NCI-H187 (cell line): ENCODE measurements around the gene CTSZ.
"Not testable (repeated sequence)": the region's sequence is repeated elsewhere in the genome, so short reads cannot be mapped to it uniquely, and the experiment has no call there.

ENCODE experiments used
- DNase-seq, 2 experiments: peaks; one replicate each; lab custom pipeline; 2025; lab: John Stamatoyannopoulos, UW

The CTSZ gene

DNA sequence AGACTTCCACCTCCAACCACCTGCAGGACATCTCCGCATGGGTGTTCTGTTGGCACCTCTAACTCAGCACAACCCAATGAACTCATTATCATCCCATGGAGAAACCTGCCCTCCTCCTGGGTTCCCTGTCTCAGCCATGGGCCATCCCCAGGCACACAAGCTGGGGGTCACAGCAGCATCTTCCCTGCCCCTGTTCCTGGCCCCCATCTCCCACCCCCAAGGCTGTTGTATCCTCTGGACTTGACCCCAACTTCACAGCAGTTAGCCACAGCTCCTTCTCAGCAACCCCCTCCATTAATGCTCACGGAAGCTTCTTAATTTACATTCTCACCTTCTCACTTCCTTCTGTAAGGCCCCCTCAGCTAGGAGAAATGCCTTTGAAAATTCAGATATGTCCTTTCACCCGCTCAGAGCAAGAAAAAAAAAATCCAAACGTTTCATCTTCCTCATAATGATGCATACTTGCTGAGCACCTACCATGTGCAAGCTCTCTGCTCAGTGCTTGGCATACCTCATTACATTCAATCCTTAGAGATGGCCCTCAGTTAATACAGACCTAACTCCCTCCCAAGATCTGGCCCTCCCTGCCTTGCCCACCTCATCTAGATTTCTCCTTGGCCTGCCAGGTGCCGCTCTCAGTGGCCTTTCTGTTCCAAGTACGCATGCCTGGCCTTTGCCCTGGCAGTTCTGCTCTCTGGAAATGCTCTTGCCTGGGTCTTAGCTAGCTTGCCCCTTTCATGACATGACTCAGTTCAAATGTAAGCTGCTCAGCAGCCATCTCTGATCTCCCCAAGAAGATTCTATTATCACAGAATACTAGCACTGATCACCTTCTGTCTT is 28.5 kb downstream of the CTSZ start:
- no peak for DNase-seq

DNA sequence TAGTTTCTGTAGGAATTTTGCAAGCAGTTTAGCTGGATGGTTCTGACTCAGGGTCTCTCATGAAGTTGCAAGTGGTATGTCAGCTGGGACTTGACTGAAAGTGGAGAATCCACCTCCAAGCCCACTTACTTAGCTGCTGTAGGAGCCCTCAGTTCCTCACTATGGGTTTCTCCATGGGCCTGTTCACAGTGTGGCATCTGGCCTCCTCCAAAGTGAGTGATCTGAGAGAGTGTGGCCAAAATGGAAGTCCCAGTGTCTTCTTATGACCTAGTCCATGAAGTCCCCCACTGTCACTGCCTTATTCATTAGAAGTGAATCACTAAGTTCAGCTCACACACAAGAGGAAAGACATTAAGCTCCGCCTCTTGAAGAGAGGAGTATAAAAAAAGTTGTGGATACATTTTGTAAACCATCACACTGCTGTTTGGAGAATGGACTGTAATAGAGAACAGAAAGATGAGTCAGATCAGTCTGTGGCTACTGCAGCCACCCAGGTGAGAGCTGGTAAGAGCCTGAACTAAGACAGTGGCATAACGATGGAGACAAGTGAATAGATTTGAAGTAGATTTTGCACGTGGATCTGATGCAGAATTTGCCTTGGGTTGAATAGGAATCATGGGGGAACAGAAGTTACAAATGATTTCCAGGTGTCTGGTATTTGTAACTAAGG is 30.9 kb downstream of the CTSZ start:
- no peak for DNase-seq

DNA sequence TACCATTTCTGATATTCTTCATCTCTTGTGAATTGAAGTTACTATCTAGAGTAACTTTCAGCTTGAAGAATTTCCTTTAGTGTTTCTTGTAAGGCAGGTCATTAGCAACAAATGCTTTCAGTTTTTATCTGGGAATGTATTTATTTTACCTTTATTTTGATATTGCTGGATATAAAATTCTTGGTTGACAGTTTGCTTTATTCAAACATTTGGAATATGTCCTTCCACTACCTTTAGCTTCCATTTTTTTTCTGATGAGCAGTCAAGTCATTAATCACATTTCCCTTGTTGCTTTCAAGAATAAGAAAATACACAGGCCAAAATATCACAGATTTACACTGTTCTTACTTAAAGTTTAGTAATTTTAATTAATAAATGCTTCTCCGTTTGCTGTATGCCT is 31.7 kb downstream of the CTSZ start:
- DNase-seq: no peak

DNA sequence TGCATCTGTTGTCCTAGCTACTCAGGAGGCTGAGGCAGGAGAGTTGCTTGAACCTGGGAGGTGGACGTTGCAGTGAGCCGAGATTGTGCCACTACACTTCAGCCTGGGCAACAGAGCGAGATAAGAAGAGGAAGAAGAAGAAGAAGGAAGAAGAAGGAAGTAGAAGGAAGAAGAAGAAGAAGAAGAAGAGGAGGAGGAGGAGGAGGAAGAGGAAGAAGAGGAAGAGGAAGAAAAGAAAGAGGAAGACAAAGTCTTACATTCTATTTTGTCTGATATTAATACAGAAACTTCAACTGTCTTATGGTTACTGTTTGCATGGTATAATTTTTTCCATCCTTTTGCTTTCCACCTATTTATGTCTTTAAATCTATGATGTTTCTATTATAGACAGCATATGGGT is 33.2 kb downstream of the CTSZ start:
- no peak for DNase-seq

DNA sequence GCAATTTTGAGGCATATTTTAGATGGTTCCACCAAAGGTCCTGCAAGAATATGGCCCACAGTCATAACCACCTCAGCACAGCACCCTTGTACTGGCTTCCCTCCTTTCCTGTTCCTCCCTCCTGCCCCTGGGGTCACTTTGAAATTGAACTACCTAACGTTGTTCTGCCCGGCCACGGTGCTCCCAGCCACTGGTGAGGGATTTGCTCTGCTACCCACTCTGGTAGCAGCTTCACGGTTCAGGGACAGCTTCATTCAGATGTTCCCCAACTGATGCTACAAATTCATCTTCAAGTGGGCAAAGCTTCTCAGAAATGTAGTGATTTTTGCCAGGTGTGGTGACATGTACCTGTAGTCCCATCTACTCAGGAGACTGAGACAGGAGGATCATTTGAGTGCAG is 33.9 kb downstream of the CTSZ start:
- no peak for DNase-seq

DNA sequence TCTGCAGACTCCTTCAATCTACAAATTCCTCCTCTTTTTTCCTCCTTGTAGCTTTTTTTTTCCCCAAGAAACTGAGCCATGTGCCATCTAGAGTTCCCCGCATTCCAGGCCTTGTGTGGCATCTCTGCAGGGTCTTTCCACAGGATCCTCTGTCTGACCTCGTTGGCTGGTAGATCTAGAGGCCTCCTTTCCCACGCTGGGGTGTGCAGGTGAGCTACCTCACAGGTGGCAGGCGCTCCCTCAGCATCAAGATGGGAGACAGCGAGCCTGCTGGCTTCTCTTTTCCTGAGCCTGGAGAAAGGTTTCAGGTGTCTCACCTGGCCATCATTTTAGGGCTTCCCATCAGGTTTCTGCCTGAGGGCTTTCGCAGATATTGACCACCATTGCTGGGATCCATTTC is 35.6 kb downstream of the CTSZ start:
- no peak for DNase-seq

DNA sequence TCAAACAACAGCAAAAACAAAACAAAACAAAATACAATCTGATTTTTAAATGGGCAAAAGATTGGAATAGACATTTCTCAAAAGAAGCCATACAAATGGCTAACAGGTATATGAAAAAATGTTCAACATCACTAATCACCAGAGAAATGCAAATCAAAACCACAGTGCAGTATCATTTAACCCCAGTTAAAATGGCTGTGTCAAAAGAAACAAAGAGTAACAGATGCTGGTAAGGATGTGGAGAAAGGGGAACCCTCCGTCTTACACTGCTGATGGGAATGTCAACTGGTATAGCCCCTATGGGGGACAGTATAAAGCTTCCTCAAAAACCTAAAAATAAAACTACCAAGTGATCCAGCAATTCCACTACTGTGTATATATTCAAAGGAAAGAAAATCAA is 36.9 kb downstream of the CTSZ start:
- no peak for DNase-seq

DNA sequence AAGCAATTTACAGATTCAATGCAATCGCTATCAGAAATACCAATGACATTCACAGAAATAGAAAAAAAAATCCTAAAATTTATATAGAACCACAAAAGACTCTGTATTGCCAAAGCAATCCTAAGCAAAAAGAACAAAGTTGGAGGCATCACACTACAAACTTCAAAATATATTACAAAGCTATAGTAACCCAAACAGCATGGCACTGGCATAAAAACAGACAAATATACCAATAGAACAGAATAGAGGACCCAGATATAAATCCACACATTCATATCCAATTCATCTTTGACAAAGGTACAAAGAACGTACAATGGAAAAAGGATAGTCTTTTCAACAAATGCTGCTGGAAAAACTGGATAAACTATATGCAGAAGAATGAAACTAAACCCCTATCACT is 37.6 kb downstream of the CTSZ start:
- no peak for DNase-seq

DNA sequence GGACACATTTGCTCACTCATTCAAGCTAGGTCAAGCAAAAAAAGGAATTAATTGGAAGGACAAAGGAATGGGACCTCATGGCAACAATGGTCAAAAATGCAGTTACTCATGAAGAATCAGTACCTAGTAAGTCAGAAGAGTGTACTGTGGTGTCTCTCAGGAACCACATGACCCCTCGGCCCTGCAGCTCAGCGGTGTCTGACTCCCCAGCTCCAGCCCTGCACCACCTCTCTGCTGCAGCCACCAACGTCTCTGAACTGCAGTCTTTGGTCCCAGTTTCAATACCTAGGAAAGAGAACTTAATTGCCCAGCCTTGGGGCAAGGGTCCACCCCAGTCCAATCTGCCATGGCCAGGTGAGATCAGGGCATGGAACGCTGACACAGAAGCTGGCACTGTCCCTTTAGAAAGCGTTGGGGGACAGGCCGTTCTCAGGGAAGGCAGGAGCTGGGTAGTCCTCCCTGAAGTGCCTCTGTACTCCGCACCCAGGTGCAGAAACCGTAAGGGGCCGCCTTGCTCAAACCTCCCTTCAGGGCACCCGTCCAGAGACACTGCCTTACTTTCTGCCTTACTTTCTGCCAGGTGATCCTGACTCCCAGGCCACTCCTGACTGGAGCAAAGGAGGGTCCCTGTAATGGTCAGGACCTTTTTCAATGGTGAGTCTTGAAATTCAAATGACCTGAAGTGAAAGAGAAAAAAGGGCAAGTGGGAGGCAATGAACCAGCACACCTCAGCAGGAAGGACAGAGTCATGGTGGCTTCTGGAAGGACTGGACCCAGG is 39.2 kb downstream of the CTSZ start:
- no peak for DNase-seq

DNA sequence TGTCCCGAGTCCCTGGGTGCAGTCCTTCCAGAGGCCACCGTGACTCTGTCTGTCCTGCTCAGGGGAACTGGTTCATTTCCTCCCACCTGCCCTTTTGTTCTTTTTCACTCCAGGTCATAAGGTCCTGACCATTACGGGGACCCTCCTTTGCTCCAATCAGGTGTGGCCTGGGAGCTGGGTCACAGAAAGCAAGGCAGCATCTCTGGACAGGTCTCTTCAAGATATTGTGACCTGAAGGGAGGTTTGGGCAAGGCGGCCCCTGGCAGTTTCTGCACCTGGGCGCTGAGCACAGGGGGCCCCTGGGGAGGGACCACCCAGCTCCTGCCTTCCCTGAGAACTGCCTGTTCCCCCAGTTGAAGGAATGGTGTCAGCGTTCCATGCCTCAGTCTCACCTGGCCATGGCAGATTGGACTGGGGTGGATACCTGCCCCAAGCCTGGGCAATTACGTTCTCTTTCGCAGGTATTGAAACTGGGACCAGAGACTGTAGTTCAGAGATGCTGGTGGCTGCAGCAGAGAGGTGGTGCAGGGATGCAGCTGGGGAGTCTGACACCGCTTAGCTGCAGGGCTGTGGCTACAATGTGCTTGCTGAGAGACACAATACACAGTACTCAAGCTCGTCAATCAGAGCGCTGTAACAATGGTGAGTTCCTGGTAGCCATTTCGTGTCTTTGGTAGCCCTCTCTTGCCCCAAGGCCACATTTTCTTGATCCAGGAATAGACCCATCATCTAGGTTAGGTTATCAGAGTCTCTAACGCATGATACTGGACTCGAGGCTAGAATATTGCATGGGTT is 41.6 kb downstream of the CTSZ start:
- no peak for DNase-seq

DNA sequence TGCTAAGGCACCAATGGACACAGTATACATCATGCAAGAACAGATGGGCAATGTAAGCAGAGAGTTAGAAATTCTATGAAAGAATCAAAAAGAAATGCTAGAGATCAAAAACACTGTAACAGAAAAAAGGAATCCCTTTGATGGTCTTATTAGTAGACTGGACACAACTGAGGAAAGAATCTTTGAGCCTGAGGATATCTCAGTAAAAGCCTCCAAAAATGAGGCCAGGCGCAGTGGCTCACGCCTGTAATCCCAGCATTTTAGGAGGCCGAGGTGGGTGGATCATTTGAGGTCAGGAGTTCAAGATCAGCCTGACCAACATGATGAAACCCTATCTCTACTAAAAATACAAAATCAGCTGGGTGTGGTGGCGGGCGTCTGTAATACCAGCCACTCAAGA is 43.1 kb downstream of the CTSZ start:
- not testable (repeated sequence) for DNase-seq

DNA sequence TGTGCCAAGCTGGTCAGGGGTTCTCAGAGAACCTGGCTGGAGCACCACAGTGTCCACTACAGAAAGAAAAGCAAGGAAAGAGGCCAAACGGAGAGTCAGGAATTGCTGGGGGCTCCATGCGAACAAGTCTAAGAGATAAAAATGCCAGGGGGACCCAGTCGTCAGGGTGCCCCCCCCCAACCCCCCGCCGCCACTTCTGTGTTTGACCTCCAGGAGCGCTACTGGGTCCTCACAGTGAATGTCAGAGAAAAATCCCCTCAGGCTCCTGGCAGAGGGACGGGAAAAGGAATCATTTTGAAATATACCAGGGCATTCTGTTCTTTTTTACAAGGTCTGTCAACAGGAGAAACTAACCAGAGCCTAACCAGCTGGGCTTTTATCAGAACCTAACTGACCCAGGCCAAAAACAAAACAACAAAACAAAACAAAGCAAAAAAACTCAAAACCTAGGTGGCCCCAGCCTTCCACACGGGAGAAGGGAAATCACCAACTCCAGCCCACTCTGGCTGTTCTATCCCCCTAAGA is 43.9 kb downstream of the CTSZ start:
- no peak for DNase-seq

DNA sequence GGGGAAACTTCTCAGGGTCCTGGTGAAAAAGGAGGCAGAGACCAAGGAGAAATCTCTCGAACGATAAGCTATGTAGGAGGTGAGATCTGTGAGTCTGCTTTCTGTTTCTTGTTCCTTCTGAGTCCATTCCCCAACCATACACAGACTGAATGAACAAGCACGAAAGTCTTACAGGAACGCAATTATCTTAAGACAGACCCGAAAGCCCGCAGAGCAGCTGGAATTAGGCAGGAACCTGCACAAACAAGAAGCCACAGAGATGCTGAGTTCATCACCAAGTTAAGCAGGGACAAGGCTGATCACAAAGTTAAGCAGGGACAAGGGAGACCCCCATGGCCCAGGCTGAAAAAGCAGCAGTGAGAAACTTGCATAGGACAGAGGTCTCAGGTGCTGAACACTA is 47.4 kb downstream of the CTSZ start:
- no peak for DNase-seq

DNA sequence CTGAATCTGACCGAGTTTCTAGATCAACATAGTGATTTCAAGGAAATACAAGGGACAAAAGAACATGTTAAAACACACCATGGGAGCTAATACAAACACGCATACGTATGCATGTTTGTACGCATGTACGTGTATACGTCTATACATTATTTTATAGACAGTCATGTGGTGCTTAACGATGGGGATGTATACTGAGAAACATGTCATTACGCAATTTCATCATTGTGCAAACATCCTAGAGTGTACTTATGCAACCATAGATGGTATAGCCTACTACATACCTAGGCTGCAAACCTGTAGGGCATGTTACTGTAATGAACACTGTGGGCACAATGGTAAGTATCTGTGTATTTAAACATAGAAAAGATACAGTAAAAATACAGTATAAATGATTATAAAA is 51.0 kb downstream of the CTSZ start:
- DNase-seq: no peak

DNA sequence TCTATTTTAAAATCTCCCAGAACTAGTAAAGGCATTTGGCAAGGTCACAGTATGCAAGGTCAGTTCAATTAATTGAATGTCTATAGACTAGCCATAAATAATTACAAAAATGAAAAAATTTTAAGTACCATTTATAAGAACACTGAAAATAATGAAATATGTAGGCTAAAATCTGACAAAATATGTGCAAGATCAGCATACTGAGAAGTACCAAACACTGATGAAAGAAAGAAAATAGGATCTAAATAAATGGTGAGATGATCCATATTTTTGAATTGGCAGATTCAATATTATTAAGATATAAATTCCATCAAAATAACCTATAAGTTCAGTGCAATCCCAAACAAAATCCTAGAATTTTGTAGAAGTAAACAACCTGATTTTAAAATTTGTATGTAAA is 54.0 kb downstream of the CTSZ start:
- no peak for DNase-seq

DNA sequence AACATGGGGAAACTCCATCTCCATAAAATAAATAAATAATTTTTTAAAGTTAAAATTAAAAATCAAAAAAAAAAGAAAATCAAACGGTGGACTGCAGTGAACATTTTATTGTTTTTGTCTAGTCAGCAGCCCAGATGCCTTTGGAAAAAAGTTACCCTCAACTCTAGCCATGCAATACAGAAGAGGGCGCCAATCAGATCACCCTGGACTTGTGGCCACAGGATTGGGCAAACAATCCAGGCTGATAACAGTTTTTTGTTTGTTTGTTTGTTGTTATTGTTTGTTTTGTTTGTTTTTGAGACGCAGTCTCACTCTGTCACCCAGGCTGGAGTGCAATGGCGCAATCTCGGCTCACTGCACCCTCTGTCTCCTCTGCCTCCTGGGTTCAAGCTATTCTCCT is 56.5 kb downstream of the CTSZ start:
- no peak for DNase-seq

DNA sequence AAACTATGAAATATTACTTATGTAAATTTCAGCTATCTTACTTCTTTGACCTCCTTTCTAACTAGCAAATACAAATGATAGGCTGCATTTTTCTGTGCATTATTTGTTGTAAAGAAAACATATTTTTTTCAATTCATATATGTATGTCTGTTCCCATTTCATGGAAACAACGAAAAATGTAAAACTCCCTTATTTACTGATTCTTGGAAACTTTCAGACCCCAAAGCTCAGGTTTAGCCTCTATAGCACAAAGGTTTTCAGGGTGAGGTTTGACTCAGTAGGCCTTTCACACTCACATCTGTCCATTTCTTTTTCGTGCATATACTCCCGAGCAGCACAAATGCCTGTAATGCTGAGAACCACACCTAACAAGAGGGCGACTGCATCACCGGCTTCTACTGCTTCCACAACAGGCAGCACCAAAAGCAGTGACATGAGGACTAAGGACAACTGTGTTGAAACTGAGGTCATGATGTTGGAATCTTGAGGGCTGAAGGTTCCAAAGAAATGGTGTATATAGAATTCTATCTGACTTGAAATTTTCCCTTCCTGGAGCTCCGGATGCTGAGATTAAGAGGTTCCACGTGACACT is 59.2 kb downstream of the CTSZ start:
- not testable (repeated sequence) for DNase-seq

DNA sequence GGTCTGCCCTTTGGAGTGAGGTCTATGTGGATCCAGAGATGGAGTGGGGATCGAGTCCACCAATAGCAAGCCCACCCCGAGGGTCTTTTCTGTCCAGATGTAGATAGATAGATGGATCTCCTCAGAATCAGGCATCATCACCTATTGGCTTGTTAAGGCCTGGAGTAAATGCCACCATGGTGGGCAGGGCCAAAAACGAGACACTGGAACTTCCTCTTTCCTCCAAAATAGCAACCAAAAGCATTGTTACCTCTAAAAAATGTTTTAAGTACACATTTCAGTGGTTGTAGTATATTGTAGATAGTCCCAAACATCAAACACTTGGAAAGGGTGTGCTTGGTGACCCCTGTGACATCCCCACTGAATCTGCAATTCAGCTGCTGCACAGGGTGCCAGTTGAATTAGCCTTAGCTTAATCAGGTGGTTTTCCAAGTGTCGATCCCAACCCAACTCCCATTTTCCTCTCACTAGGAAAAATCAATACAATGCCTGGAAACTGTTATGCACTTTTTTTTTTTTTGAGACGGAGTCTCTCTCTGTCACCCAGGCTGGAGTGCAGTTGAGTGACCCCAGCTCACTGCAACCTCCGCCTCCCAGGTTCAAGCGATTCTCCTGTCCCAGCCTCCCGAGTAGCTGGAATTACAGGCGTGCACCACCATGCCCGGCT is 61.0 kb downstream of the CTSZ start:
- no peak for DNase-seq
